ENCODE measurements around the gene PPP5C. TPM values are rescaled to one million over a fixed set of nuclear protein-coding genes. Genes with fewer than 3 reads are reported as not detected.

PPP5C gene
- total and polyA plus RNA-seq, 2 of the 8 experiments (the other 6 are each of a cell fraction or from before 2014, with no cell fraction given), result 112 to 156 TPM

DNA sequence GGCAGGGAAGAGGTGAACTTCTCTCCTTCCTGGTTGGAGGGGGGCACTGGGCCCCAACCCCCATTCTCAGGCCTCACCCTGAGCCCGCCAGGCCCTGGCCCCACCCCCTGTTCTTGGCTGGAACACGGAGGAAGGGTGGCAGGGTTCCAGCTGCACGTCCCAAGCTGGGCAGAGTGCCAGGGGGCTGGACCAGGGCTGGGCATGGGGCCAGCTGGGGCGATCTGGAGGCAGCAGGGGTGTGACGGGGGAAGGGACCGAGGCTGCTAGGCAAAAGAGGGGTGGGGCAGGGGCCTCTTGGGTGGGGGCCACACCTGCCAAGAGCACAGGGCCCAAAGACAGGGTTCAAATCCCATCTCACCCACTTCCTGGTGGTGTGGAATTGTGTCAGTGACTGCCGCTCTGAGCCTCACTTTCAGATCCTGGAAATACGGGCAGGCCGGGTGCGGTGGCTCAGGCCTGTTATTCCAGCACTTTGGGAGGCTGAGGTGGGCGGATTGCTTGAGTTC lies 47.8 kb upstream of the PPP5C start:
- H4K5ac ChIP-seq (ENCODE audit: insufficient read length, low read depth, low read length), result no peak overlapping the region
- 62% methylated on average over 10 of the region's 11 CpGs; no CpG with 5 or more reads in 1 of the 2 experiments for WGBS, 2 experiments (ENCODE audit: extremely low coverage in 1 of 2, insufficient coverage in 1 of 2, insufficient read length in 1 of 2, insufficient replicate concordance in 2 of 2, low coverage in 1 of 2, low lambda C conversion rate in 2 of 2, missing lambda C conversion rate in 1 of 2)

More for the DNA sequence above, 47.8 kb upstream of the PPP5C start:
- Histone ChIP-seq H2BK20ac (ENCODE audit: low read length) (no peak overlapping the region), H3K27me3 (replicated peaks in 1 of 4; ENCODE audit: control insufficient read depth in 3 of 4, extremely low read depth in 1 of 4, insufficient read depth in 3 of 4, low read length in 3 of 4) (peaks cover 0 to 2% (median 0%) of the 10 kb centered on the region in 4 experiments; a peak in 1 of 7 replicates), H2AK5ac (ENCODE audit: low read depth, low read length) (no peak overlapping the region), H3K36me3 (ENCODE audit: control insufficient read depth in 2 of 4, insufficient read depth in 4 of 4, low read length in 3 of 4) (no peaks in the 10 kb centered on the region), H3K23me2 (ENCODE audit: low read depth, low read length) (peaks cover 13% of the 10 kb centered on the region), H3K4me2 (ENCODE audit: insufficient read depth in 1 of 2, low read depth in 2 of 2, low read length in 2 of 2) (peak overlapping the region; percentile 81 to 88), H3K4ac (replicated peaks; ENCODE audit: insufficient read length, low read depth, low read length) (no peak overlapping the region), H3K56ac (replicated peaks; ENCODE audit: insufficient read length, low read depth, low read length) (no peak overlapping the region), H3K9me3 (ENCODE audit: insufficient read depth in 2 of 2, low read depth in 1 of 2, low read length in 1 of 2) (no peaks in the 10 kb centered on the region), H4K20me1 (replicated peaks in 1 of 2; ENCODE audit: control insufficient read depth in 1 of 2, insufficient read depth in 2 of 2, low read length in 2 of 2) (peaks cover 0 to 3% of the 10 kb centered on the region in 2 experiments), H3K9ac (replicated peaks in 1 of 4; ENCODE audit: extremely low read depth in 1 of 4, low read depth in 3 of 4, low read length in 3 of 4) (no peak overlapping the region), H3K27ac (ENCODE audit: low read depth, low read length) (no peak overlapping the region), H3K79me1 (ENCODE audit: low read depth, low read length) (no peaks in the 10 kb centered on the region), H3K14ac (ENCODE audit: insufficient read length) (no peak overlapping the region), H2BK5ac (ENCODE audit: low read depth, low read length) (no peak overlapping the region), H2AFZ (ENCODE audit: low read length) (no peak overlapping the region), H3K18ac (ENCODE audit: extremely low read depth, low read length) (no peak overlapping the region), H4K8ac (ENCODE audit: extremely low read depth, insufficient read depth, low read length) (no peak overlapping the region), H3K4me3 (ENCODE audit: extremely low read depth in 1 of 4, insufficient read depth in 2 of 4, low read depth in 3 of 4, low read length in 4 of 4) (peak overlapping the region in 2 of 4 experiments; percentile 26 to 88; a peak in 3 of 8 replicates), H4K91ac (replicated peaks; ENCODE audit: insufficient read length, low read length) (no peak overlapping the region), H2BK15ac (ENCODE audit: low read length) (no peak overlapping the region), H2BK12ac (ENCODE audit: low read depth, low read length) (no peak overlapping the region), H3K23ac (ENCODE audit: insufficient read length) (no peak overlapping the region), H3K79me2 (ENCODE audit: control insufficient read depth in 1 of 2, insufficient read depth in 2 of 2, low read length in 2 of 2) (peaks cover 0 to 2% of the 10 kb centered on the region in 2 experiments; a peak in 1 of 4 replicates), H3K4me1 (replicated peaks in 1 of 4; ENCODE audit: control insufficient read depth in 3 of 4, insufficient read depth in 4 of 4, low read length in 3 of 4) (peaks cover 6 to 44% (median 34%) of the 10 kb centered on the region in 4 experiments), H2BK120ac (replicated peaks; ENCODE audit: low read depth, low read length) (no peak overlapping the region)
- TF ChIP-seq SIRT6 (IDR thresholded peaks at IDR 0.05; ENCODE audit: low read length) (no peak), HDAC6 (IDR thresholded peaks at IDR 0.05; ENCODE audit: low read depth, low read length) (no peak), POU5F1 (IDR thresholded peaks at IDR 0.05; ENCODE audit: low read depth, low read length) (no peak)
- TF ChIP-seq, protein P1, sequence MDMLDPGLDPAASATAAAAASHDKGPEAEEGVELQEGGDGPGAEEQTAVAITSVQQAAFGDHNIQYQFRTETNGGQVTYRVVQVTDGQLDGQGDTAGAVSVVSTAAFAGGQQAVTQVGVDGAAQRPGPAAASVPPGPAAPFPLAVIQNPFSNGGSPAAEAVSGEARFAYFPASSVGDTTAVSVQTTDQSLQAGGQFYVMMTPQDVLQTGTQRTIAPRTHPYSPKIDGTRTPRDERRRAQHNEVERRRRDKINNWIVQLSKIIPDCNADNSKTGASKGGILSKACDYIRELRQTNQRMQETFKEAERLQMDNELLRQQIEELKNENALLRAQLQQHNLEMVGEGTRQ (IDR thresholded peaks at IDR 0.05; ENCODE audit: low read length), result no peak
- DNase-seq (ENCODE audit: low read depth in 1 of 2, low spot score in 2 of 2) (no peak), FAIRE-seq (no peak)
- ChIA-PET POLR2A (ENCODE audit: partially characterized antibody) (interaction anchor here (1.5 kb wide), 1 partner anchor 20 kb away, joined by 3 read pairs; no protein-coding TSS in a partner anchor), CTCF (ENCODE audit: partially characterized antibody) (interaction anchor here (1.0 to 15.4 kb wide), 6 partner anchors 9 to 209 kb away, joined by 3 to 145 read pairs (median 5); no protein-coding TSS in a partner anchor)

All from H1 (cell line).